Measurements from ENCODE around the gene PACRG. TPM values are rescaled to one million over a fixed set of nuclear protein-coding genes. Genes with fewer than 3 reads are reported as not detected.

The PACRG gene
- total and polyA plus RNA-seq, 2 of the 13 experiments (the other 11 are each of a cell fraction or from before 2014, with no cell fraction given) = 0.13 TPM; not detected in 1

- TF ChIP-seq, protein P1, sequence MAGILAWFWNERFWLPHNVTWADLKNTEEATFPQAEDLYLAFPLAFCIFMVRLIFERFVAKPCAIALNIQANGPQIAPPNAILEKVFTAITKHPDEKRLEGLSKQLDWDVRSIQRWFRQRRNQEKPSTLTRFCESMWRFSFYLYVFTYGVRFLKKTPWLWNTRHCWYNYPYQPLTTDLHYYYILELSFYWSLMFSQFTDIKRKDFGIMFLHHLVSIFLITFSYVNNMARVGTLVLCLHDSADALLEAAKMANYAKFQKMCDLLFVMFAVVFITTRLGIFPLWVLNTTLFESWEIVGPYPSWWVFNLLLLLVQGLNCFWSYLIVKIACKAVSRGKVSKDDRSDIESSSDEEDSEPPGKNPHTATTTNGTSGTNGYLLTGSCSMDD (CRISPR knock-in tag; IDR thresholded peaks at IDR 0.05) = no peak
- TF ChIP-seq ZFYVE20 (CRISPR knock-in tag; IDR thresholded peaks at IDR 0.05; ENCODE audit: borderline replicate concordance, low read depth) = no peak
Measured at GRCh38 chr6:162684052-162684451, 43.7 kb upstream of the PACRG start (continued).

- no peak overlapping the region for H3K27ac ChIP-seq (ENCODE audit: extremely low read length, insufficient read depth, low read length)
- H3K4me1 ChIP-seq (ENCODE audit: insufficient read depth, low read length) = peaks cover 11% of the 10 kb centered on the region
- H3K9me3 ChIP-seq (ENCODE audit: low read length) = peaks cover 8% of the 10 kb centered on the region; the same call in 1 of the 2 replicates
- no peak overlapping the region for H3K9ac ChIP-seq (ENCODE audit: insufficient read depth, low read depth, low read length)
- CTCF ChIA-PET (ENCODE audit: low intra/inter-chr PET ratio, low total read pairs) = no interaction called here
- H3K4me3 ChIP-seq (replicated peaks in 1 of 3; ENCODE audit: insufficient read depth in 1 of 3, low read depth in 2 of 3, low read length in 3 of 3) = no peak overlapping the region
- ATAC-seq (no peak), FAIRE-seq (no peak), DNase-seq (ENCODE audit: low spot score) (no peak)
- no peak overlapping the region for H3K4me2 ChIP-seq (ENCODE audit: low read depth, low read length)
- intact Hi-C loops (cut with micrococcal nuclease; ENCODE audit: unreplicated experiment) (no loop called here), in situ Hi-C loops (cut with HindIII; ENCODE audit: extremely low pct_ligation_motif_present, low pct_unique_long_range_greater_than_20kb) (no loop called here)
- H3K79me2 ChIP-seq (ENCODE audit: insufficient read depth, low read length) = no peaks in the 10 kb centered on the region
- H2AFZ ChIP-seq (ENCODE audit: low read length) = no peak overlapping the region
- H4K20me1 ChIP-seq (ENCODE audit: insufficient read depth, low read length) = no peaks in the 10 kb centered on the region
- no TSS peak for BruUV-seq (replicated peaks)
- 8% methylated on average over 3 of the region's 3 CpGs for WGBS (ENCODE audit: low lambda C conversion rate)
- POLR2A ChIA-PET = no interaction called here
- no peaks in the 10 kb centered on the region for H3K36me3 ChIP-seq (replicated peaks in 1 of 2; ENCODE audit: control insufficient read depth in 1 of 2, insufficient read depth in 2 of 2, low read length in 2 of 2)
- H3K27me3 ChIP-seq (ENCODE audit: control insufficient read depth in 1 of 2, insufficient read depth in 2 of 2, low read length in 2 of 2) = no peaks in the 10 kb centered on the region
- no peak for TF ChIP-seq KLF16 (CRISPR knock-in tag; IDR thresholded peaks at IDR 0.05)
- no peak for TF ChIP-seq ZBTB1 (CRISPR knock-in tag; IDR thresholded peaks at IDR 0.05; ENCODE audit: borderline replicate concordance)
- no peak for TF ChIP-seq ZFY (CRISPR knock-in tag; IDR thresholded peaks at IDR 0.05)
- TF ChIP-seq KLF12 (CRISPR knock-in tag; IDR thresholded peaks at IDR 0.05; ENCODE audit: borderline replicate concordance) = no peak
- TF ChIP-seq, protein P1 (CRISPR knock-in tag; IDR thresholded peaks at IDR 0.05) = no peak
- TF ChIP-seq SP1 (IDR thresholded peaks at IDR 0.05) = no peak
- no peak for TF ChIP-seq SP1 (CRISPR knock-in tag; IDR thresholded peaks at IDR 0.05)
- TF ChIP-seq NFE2 (CRISPR knock-in tag; IDR thresholded peaks at IDR 0.05) = no peak
- TF ChIP-seq ZNF510 (CRISPR knock-in tag; IDR thresholded peaks at IDR 0.05; ENCODE audit: low read depth) = no peak
- no peak for TF ChIP-seq ZNF777 (CRISPR knock-in tag; IDR thresholded peaks at IDR 0.05)
- TF ChIP-seq, protein P2, sequence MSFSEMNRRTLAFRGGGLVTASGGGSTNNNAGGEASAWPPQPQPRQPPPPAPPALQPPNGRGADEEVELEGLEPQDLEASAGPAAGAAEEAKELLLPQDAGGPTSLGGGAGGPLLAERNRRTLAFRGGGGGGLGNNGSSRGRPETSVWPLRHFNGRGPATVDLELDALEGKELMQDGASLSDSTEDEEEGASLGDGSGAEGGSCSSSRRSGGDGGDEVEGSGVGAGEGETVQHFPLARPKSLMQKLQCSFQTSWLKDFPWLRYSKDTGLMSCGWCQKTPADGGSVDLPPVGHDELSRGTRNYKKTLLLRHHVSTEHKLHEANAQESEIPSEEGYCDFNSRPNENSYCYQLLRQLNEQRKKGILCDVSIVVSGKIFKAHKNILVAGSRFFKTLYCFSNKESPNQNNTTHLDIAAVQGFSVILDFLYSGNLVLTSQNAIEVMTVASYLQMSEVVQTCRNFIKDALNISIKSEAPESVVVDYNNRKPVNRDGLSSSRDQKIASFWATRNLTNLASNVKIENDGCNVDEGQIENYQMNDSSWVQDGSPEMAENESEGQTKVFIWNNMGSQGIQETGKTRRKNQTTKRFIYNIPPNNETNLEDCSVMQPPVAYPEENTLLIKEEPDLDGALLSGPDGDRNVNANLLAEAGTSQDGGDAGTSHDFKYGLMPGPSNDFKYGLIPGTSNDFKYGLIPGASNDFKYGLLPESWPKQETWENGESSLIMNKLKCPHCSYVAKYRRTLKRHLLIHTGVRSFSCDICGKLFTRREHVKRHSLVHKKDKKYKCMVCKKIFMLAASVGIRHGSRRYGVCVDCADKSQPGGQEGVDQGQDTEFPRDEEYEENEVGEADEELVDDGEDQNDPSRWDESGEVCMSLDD (CRISPR knock-in tag; IDR thresholded peaks at IDR 0.05; ENCODE audit: borderline replicate concordance) = no peak
- no peak for TF ChIP-seq RXRB (CRISPR knock-in tag; IDR thresholded peaks at IDR 0.05; ENCODE audit: borderline replicate concordance)
- TF ChIP-seq FOXO1 (CRISPR knock-in tag; IDR thresholded peaks at IDR 0.05) = no peak
- no peak for TF ChIP-seq ZNF207 (IDR thresholded peaks at IDR 0.05; ENCODE audit: borderline replicate concordance)
- TF ChIP-seq, protein P3, sequence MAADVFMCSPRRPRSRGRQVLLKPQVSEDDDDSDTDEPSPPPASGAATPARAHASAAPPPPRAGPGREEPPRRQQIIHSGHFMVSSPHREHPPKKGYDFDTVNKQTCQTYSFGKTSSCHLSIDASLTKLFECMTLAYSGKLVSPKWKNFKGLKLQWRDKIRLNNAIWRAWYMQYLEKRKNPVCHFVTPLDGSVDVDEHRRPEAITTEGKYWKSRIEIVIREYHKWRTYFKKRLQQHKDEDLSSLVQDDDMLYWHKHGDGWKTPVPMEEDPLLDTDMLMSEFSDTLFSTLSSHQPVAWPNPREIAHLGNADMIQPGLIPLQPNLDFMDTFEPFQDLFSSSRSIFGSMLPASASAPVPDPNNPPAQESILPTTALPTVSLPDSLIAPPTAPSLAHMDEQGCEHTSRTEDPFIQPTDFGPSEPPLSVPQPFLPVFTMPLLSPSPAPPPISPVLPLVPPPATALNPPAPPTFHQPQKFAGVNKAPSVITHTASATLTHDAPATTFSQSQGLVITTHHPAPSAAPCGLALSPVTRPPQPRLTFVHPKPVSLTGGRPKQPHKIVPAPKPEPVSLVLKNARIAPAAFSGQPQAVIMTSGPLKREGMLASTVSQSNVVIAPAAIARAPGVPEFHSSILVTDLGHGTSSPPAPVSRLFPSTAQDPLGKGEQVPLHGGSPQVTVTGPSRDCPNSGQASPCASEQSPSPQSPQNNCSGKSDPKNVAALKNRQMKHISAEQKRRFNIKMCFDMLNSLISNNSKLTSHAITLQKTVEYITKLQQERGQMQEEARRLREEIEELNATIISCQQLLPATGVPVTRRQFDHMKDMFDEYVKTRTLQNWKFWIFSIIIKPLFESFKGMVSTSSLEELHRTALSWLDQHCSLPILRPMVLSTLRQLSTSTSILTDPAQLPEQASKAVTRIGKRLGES (CRISPR knock-in tag; IDR thresholded peaks at IDR 0.05; ENCODE audit: borderline replicate concordance) = no peak
- no peak for TF ChIP-seq ZNF703 (CRISPR knock-in tag; IDR thresholded peaks at IDR 0.05; ENCODE audit: borderline replicate concordance)
Measured at GRCh38 chr6:162684961-162685360, 42.8 kb upstream of the PACRG start.
